Islet of Langerhans (tissue), 1 donor: ENCODE data around the gene TTC29.

ENCODE experiments used
- FAIRE-seq: peaks from one replicate; lab custom pipeline; 2011; peaks lifted over from hg19 to GRCh38; lab: Jason Lieb, UNC

Gene TTC29

DNA sequence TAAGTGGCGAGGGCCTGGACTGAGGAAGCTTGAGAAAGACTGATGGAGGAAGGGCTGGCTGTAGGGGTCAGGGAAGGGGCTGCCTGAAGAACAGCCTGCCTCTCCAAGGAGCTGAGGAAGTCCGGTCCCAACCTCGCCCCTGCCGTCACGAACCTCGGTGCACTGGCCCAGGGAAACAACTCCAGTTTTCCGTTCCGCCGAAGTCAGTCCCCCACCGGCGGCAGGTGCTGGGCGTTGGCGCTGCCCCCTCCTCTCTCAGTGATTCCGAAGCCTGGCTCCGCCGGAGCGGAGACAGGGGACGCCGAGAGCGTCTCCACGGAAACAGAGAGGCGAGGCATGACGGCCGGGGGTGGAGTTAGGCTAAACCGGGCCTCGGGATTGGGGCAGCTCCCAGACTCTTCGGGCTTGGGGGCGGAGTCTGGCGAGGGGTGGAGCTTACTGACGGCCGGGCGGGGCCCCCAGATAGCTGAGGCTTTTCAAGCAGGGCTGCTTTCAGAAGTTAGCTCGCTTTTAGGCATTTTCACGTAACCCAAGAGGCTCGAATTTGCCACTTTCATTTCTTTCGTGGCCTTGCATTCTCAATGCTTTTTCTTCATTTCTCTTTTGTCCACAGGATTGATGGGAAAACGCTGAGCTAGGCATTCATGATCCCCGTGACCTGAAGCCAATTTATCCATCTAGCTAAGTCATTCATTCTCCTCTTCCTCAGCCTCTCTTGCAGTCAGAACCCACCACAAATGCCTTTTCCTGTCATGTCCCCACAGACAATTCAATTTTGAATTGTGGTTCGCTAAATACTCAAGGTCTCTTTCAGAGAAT is at the start of gene TTC29:
TTC29 (minus strand) TSS at position 309 of the 819 bp plus-strand sequence. CDS start 5,969 bp downstream, outside the sequence.
- no peak for FAIRE-seq

DNA sequence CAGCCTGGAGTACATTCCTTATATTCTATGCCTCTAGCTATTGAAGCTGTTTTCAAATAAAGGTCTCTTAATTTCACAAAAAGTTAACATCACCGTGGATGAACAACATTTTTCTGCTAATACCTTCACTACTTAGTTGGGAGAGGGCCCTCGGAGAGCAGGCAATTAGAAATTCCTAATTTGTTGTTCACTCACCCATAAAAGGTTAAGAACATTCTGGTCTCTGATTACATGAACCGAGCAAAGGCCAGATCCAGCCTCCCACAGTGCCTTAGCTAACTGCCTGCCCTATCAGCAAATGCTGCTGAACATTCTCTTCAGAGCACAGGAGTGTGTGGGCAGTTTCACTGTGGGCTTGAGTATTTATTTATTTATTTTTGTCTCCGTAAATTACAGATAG is 36.0 kb upstream of the TTC29 start:
- no peak for FAIRE-seq

DNA sequence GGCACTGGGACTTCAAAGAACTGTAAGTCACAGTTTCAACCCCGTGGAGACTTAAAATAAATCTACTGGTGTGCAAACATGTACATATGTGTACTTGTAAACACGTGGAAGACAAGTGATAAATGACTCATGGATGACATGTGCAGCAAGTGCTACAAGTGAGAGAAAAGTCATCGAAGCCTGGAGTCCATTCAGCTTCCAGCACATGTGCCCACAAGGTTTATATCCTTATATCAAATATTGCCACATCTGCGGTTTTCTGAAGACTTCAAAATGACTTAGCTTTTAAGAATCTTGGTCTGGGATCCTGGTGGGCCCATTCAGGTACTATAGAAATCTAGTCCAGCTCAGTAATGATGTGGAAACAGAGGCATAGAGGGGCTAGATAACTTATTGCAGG is 33.0 kb upstream of the TTC29 start:
- FAIRE-seq, result no peak

DNA sequence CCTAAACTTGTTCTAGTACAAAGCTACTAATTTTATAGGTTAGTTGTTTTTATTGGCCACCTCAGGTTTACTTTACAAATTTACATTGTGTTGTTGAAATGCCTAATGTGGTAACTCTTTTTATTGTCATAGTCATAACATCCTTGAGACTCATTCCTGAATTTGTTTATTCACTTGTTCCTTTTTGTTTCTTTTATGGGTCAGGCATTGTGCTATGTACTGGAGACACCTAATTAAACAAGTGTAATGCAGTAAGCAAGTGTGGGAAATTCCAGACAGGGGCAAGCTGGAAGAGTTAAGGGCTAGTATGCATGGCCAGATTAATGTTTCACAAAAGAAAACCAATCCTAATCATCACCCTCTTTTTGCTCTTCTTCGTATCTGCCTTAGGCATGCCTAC is 30.5 kb upstream of the TTC29 start:
- no peak for FAIRE-seq

GRCh38 chr4:146975527-146975926 is 29.9 kb upstream of the TTC29 start:
- FAIRE-seq, result no peak

GRCh38 chr4:146975036-146975435 is 29.4 kb upstream of the TTC29 start:
- FAIRE-seq, result no peak

DNA sequence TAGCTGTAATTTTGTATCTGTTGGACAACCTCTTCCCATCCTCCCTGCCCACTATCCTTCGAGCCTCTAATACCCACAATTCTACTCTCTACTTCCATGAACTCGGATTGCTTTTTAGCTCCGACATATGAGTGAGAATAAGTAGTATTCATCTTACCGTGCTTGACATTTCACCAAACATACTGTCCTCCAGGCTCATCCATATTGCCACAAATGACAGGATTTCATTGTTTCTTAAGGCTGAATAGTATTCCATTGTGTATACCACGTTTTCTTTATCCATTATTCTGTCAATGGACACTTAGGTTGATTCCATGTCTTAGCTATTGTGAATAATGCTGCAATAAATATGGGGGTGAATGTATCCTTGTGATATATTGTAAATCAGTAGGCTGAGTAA is 26.4 kb upstream of the TTC29 start:
- FAIRE-seq, result no peak

DNA sequence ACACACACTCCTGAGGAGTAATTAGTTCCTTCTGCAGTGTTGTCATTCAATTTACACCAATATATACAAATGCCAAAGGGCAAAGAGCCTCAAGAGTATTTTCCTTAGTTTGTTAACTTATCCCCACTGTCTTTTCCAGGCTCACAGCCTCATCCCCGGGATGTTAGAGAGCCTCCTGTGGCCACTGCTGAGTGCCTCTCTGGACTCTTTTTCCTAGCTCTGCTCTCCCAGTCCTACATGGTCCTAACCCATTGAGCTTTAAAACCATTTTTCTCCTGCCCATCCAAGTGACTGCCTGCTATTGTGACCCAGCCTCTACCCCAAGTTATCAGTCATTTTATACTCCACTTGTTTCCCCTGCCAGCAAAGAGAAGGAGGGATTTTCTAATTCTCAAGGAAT is 23.5 kb upstream of the TTC29 start:
- no peak for FAIRE-seq

GRCh38 chr4:146960634-146961033 is 15.0 kb upstream of the TTC29 start:
- no peak for FAIRE-seq

DNA sequence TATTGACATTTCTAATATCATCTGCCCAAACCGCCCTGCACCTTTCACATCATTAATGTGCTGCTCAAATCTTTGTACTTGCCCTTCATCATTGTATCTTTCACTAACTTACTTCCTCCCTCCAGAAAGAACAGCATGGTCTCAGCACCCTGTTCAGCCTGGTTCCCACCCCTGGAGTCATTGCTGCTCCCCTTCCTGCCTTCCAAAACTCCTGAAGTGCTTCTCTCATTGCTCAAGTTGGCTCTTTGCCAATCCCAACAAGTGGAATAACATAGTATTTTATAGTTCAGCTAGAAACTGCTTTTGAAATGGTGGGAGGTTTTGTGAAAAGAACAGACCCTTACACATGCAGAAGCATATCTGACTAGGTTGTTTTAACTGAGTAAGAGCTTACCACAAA is 14.0 kb upstream of the TTC29 start:
- FAIRE-seq, result no peak

GRCh38 chr4:146957237-146957636 is 11.6 kb upstream of the TTC29 start:
- no peak for FAIRE-seq

- FAIRE-seq, result no peak
Measured at GRCh38 chr4:146952896-146953295, 7.2 kb upstream of the TTC29 start.

DNA sequence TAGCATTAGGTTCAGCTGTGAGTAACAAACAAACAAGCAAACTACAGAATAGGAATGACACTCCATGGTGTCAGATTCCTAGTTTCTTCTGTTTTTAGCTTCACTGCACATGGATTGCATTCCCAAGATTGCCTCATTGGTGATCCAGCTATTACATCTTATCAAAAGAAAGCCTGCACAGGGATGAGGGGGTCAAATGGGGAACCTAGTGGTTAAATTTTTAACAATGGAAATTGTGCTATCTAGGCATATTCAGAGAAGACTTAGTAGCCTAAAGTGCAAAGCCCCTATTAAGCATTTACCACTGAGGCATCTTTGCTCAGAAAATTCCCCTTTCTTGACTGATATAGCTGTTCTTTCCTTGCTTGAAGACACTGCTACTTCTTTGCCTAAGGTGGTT is 3.9 kb upstream of the TTC29 start:
- no peak for FAIRE-seq

- FAIRE-seq, result no peak
Measured at GRCh38 chr4:146943691-146944375, 1.8 kb downstream of the TTC29 start.

GRCh38 chr4:146932116-146932515 is 13.5 kb downstream of the TTC29 start:
- no peak for FAIRE-seq

DNA sequence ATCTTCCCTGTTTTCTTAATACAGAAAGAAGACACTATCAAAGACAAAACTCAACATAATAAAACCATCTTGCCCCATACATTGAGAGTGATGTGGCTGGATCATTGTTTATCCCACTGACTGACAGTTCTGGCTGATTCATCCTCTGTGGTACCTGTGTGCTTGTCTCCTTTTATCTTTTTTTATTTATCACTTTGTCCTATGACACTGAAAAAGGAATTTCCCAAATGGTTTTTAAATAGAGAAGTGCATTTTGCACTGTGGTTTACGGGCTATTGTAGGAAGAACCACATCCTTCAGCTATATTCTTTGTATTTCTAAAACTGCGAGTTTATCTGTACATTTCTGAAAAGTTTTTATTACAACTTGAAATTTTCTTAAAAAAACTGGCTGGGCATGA is 15.0 kb downstream of the TTC29 start:
- FAIRE-seq, result no peak

- FAIRE-seq, result no peak
Measured at GRCh38 chr4:146927695-146928094, 18.0 kb downstream of the TTC29 start.

DNA sequence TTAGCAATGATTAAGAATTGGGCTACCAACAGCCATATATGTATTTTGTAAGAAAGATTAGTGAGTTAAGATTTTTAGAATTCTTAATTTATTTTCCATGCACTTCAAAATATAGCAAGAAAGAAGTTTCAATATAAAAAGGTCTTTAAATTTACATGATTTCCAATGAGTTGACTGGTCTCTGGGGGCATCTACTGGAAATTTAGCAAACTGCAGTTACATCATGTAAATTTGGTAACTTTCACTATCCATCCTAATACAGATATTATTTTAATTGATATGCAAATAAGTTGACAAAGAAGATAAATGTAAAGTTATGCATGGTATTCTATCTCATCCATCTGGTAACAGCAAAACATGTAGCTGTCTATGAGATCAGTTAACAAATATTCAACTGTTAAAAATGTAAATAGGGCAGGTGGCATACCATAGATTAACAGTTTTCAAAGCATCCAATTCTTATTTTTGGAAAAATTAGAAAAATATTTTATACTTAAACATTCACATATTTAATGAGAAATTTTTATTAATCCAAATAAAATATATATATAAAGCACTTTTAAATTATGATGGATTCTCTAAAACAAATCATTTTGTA is 29.1 kb downstream of the TTC29 start:
- FAIRE-seq, result peak; percentile 100

- no peak for FAIRE-seq
Measured at GRCh38 chr4:146915132-146915531, 30.5 kb downstream of the TTC29 start.

GRCh38 chr4:146900295-146900694 is 45.4 kb downstream of the TTC29 start:
- FAIRE-seq, result no peak

GRCh38 chr4:146890301-146890700 is 55.4 kb downstream of the TTC29 start:
- no peak for FAIRE-seq

GRCh38 chr4:146883070-146883469 is 62.6 kb downstream of the TTC29 start:
- FAIRE-seq, result no peak

GRCh38 chr4:146857298-146857697 is 88.4 kb downstream of the TTC29 start:
- FAIRE-seq, result no peak
